ENCODE measurements around the gene ZNF248.
"Not testable (repeated sequence)": the region's sequence is repeated elsewhere in the genome, so short reads cannot be mapped to it uniquely, and the experiment has no call there.

Gene ZNF248

DNA sequence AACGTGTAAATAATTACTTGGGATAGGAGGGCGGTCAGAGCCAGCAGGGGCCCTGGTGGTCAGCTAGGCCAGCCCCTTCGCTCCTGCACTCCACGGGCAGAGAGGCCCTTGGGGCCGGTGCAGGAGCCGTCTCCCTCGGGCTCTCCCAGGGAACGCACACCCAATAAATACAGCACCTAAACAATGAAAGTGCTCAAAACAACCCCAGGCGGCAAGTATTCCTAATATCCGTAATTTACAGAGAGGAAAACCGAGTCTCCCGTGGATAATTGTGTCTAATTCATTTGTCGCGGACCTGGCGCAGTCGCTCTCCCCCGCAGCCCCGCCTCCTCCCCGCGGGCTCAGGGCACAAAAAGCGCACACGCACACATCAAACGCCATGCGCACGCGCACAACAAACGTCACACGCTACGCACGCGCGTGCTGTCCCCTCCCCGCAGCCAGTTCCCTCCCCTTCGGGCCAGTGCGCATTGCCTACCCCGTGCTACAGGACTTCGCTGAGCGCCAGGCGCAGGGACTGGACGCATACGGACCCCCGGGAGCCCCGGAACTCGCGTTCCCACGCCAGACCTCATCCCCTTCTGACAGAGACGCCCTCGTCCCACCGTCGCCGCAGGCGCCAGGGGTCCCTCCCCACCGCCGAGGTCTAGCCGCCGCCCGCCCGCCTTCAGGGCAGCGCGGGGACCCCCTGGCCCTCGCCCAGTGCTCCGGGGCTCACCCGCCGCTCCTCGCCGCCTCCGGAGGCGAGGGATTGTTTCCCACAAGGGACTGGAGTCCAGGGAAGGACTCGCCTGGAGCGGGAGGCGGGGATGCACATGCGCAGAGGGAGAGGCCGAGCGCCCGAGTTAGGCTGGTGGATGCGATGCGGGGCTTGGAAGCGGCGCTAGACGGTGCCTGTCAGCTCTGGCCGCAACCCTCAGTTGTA lies at the start of gene ZNF248:
TSS of gene ZNF248 (minus strand) at position 324 of the 925 bp plus-strand sequence. CDS start 1,300 bp downstream, outside the sequence.
- DNase-seq = peak; percentile 74 to 77

DNA sequence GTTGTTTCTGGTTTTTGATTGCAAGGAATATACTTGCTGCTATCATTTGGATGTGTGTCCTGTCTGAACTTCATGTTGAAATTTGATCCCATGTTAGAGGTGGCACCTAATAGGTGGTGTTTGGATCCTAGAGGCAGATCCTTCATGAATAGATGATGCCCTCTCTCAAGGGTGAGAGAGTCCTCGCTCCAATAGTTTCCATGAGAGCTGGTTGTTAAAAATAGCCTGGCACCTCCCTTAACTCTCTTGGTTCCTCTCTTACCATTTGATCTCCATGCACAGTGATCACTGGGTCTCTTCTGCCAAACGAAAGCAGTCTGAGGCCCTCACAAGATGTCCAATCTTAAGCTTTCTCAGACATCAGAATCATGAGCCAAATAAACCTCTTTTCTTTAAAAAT lies 49.0 kb upstream of the ZNF248 start:
- DNase-seq = no peak

DNA sequence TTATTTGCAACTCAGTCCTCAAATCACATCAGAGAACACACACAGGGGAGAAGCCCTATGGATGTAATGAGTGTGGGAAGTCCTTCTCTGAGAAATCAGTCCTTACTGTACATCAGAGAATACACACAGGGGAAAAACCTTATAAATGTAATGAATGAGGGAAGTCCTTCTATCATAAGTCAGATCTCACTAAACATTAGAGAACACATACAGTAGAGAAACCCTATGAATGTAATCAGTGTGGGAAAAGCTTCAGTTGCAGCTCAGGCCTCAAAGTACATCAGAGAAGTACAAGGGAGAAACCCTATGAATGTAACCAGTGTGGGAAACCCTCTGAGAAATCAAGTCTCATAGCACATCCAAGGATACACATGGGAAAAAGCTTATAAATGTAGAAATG lies 39.0 kb upstream of the ZNF248 start:
- DNase-seq = no peak

DNA sequence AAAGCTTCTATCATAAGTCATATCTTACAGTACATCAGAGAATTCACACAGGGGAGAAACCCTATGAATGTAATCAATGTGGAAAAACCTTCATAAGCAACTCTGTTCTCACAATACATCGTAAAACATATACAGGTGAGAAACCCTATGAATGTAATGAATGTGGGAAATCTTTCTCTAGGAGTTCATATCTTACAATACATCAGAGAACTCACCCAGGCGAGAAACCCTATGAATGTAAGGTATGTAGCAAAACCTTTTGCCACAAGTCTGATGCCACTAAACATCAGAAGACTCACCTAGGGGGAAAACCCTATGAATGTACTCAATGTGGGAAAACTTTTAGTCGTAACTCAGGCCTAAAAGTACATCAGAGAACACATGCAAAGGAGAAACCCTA lies 38.3 kb upstream of the ZNF248 start:
- DNase-seq = no peak

DNA sequence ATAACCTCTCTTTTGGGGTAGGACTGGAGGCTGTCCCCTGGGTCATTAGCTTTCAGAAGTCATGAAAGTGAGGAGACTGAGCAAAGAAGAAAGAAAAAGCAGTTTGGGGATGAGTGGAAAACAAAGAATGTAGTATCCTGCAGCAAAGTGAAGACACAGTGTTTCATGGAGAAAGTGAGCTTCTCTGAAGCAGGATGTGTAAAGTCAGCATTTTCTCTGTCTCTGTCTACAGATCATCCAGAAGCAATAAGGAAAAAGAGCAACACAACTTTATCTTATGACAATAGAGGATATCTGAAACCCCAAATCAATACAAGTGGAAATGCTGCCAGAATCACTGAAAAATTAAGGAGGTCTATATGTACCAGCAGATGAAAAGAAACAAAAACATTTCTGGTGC lies 28.4 kb upstream of the ZNF248 start:
- no peak for DNase-seq

DNA sequence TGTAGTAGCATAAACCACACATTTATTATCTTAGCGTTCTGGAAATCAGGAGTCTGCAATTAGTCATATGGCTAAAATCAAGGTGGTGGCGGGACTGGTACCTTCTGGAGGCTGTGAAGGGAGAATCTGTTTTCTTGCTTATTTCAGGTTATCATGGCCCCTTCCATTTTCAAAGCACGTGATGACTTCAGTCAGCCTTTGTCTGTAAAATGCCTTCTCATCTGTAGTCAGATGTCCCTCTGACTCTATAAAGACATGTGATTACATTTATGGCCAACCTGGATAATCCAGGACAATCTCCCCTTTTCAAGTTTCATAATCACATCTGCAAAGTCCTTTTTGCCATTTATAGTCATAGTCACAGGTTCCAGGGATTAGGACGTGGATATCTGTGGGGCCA lies 15.5 kb upstream of the ZNF248 start:
- DNase-seq = no peak

DNA sequence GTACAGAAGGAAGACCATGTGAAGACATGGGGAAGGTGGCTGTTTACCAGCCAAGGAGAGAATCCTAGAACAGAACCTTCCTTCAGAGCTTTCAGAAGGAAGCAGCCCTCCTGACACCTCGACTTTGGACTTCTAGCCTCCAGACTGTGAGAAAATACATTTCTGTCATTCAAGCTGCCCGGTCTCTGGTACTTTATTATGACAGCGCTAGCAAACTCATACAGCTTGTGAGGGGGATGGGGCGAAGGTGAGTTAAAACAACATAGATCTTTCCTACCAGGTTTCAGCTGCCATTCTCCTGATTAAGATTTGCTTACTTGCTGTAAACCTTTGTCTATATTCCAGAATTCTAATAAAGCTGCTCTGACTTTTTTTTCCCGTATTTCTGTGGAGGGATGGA lies 14.9 kb upstream of the ZNF248 start:
- DNase-seq = no peak

DNA sequence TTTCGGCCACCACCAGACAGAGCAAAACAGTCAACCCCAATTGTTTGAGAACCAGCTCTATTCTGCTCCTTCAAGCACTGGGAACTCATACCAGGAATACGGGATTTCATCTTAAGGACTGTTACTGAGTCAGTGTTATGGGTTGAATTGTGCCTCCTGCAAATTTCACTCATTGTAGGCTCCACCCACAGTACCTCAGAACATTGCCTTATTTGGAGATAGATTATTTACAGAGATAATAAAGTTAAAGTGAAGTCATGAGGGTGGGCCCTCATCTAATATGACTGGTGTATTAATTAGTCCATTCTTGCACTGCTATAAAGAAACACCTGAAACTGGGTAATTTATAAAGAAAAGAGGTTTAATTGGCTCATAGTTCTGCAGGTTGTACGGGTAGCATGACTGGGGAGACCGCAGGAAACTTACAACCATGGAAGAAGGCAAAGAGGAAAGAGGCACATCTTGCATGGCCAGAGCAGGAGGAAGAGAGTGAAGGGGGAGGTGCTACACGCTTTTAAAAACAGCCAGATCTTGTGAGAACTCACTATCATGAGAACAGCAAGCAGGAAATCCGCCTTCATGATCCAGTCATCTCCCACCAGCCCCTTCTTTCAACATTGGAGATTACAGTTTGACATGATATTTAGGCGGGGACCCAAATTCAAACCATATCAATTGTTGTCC lies 14.3 kb upstream of the ZNF248 start:
- DNase-seq = no peak

DNA sequence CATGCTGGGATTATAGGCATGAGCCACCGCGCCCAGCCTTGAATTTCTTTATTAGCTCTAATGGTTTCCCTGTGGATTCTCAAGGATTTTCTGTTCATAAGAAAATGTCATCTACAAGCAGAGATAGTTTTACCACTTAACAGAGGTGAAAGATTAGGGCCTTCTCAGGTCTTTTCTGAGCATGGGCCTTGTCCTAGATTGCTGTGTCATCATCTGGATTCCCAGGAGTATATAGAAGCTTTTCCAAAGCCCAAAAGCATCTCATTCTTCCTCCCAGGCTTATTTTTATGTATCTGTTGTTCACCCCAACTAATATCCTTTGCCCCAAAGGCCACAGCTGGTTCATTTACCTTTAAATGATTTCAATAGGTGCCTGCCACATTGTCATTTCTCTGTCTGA lies 13.7 kb upstream of the ZNF248 start:
- no peak for DNase-seq

DNA sequence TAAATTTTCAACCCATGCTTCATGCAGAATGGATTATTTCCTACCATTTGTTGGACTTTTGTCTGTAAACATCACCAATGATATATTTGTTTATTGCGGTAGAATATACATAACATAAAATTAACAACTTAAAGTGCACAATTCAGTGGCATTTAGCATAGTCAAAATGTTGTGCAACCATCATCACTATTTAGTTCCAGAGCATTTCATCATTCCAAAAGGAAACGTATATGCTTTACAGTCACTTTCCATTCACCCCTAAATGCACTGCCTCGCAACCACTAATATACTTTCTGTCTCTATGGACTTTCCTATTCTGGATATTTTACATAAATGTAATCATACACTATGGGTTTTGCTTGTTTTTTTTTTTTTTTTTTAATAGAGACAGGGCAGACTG lies 11.4 kb upstream of the ZNF248 start:
- no peak for DNase-seq

DNA sequence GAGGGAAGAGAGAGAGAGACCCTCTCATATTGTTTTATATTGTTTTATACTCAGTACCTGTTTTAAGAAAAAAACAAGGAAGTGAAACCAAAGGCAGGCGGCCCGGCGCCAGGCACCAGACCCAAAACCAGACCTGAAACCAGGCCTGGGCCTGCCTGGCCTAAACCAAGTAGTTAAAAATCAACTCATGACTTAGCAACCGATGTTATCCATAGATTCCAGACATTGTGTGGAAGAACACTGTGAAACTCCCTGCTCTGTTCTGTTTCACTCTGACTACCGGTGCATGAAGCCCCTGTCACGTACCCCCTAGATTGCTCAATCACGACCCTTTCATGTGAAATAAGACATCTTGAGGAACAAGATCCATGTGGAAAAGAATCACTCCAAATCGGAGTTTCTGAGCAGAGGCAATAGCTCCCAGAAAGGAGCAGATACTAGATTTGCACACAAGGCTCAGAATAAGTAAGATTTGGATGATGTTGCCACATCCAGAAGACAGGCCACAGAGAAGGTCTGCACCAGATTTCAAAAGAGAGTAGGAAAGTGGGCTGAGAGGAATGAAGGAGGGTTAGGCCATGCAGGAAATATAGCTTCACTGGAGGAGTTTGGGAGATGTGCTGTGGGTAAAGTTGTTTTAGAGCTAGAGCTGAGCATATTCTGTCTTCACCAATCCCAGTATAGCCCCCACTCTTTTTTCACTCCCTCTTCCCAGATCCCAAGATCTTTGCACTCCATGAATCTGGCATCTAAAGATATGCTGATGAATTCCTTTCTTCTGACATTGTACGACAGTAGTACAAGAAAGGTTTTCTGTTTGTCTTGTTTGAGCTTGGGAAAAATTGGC lies 8.8 kb upstream of the ZNF248 start:
- no peak for DNase-seq

DNA sequence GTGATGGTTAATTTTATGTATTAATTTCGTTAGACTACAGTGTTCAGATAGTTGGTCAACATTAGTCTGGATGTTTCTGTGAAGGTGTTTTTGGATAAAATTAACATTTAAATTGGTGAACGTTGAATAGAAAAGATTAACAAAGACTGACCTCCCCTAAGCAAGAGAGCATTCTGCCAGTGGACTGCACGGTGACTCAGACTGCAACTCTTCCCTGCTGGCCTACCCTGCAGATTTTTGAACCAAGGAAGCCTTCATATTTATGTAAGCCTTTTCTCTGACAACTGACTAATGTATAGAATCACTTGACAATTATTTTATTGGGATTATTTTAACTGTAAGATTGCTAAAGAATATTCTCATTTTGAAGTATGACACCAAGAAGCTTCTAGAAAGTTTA lies 7.9 kb upstream of the ZNF248 start:
- no peak for DNase-seq

DNA sequence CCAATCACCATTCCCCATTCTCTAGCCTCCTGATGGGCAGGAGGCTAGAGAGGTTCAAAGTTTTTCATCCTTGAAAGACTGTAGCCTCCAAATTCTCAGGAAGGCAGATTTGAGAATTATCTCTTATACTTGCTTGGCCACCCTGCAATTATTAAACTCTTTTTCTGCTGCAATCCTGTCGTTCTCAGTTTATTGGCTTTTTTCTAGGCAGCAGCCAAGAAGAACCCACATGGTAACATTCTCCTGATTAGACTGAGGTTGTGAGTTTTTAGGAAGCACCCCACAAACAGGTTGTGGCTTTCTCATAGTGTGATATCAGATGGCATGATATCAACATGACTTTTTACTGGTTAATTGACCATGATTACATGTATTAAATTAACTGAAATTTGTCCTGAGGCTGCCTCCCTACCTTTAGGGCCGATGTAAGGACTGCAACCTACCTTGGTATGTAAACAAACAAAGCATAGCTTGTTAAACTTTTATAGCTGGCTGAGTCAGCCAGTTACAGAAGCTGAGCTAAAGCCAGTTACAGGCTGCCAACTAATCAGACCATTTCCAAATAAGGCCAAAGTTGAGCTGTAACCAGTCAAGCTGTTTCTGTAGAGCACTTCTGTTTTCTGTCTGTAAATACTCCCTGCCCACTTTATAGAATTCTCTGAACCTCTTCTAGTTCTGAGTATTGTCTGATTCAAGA lies 3.2 kb upstream of the ZNF248 start:
- no peak for DNase-seq

DNA sequence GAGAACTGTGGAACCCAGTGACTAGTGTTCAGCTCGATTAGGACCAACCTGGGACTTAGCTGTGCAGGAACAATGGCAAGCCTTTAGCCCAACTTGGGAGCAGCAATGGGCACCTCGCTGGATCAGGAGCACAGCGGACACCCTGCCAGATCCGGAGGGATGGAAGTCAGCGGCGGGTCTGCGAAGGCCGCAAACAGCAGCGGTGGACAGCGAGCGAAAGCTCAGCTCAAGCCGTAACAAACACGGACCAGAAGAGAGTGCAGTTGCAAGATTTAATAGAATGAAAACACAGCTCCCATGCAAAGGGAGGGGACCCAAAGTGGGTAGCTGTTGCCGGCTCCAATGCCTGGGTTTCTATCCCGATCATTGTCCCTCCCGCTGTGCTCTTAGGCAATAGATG lies 1.9 kb upstream of the ZNF248 start:
- DNase-seq = not testable (repeated sequence)

DNA sequence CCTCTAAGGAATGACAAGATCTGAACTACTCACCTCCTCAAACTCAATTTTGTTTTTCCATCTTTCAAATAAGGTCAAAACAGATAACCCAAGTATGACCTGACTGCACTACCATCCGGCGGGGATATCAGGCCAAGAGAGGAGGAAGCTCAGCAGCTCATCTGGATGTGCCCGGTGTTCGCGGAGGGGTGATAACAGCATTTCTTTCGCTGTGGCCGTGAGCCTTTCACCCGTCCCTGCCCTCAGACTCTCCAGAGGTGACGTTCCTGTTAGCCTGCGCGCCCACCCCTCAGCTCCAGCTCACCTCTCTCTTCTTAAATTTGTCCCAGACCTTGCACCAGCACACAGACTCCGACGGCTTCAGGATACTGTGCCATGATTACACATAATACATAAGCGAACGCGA lies 526 bp downstream of the ZNF248 start:
- DNase-seq = no peak

DNA sequence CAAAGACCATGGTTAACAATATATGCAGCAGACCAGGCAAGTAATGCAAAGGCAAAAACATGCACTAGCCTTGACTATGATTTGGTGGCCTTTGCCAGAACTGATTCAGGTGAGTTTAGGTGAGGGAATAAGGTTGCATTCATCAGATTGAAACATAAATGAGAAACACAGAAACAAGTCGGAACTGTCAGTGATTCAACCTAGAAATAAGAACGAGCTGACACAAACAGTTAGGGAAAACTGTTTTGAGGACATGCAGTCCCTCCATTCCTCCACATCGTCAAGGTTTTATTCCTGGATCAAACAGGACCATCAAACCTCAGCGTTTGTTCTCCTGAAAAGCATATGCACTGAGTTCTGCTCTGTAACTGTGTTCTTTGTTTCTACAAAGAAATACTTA lies 1.8 kb downstream of the ZNF248 start:
- DNase-seq = no peak

DNA sequence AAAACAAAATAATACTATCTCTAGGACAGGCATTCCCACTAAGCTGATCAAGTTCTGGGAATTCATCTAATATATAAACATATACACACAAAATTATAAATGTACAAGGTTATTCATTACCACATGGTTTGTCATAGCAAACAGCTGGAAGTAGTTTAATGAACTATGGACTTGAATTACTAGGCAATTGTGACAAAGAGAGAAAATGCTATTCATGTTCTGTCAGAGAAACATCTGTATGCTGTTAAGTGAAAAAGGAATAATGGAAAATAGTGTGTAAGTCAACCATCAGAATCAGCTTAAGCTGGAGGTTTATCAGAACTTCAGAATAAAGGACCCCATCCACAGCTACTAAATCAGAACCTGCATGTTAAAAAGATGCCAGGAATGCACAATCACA lies 2.8 kb downstream of the ZNF248 start:
- DNase-seq = no peak

DNA sequence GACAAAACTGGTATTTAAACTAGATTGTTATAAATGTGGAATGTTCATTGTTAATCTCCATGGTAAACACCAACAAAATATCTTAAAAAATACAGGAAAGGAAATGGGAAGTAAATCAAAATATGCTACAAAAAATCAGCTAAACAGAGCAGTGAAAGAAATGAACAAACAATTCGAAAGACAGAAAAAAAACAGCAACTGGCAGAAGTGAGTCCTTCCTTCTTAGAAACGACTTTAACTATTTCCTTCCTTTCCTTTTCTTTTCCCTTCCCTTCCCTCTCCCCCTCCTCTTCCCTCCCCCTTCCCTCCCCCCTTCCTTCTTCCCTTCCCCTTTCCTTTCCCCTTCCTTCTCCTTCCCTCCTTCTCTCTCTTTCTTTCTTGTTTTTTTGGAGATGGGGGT lies 12.8 kb downstream of the ZNF248 start:
- no peak for DNase-seq

DNA sequence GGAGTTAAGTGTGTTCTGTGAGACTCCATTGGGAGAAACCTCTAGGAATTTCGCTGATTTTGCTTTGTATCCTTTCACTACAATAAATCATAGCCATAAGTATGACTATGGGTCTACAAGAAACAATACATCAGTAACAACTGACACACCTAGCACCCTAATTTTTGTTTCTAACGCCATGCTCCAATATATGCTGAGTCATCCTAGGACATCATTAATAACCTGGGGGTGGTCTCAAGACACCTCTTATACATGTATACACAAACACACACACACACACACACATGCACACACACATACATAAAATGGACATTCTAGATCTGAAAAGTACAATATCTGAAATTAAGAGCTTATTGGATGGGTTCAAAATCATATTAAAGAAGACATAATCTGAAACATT lies 18.2 kb downstream of the ZNF248 start:
- DNase-seq = no peak

DNA sequence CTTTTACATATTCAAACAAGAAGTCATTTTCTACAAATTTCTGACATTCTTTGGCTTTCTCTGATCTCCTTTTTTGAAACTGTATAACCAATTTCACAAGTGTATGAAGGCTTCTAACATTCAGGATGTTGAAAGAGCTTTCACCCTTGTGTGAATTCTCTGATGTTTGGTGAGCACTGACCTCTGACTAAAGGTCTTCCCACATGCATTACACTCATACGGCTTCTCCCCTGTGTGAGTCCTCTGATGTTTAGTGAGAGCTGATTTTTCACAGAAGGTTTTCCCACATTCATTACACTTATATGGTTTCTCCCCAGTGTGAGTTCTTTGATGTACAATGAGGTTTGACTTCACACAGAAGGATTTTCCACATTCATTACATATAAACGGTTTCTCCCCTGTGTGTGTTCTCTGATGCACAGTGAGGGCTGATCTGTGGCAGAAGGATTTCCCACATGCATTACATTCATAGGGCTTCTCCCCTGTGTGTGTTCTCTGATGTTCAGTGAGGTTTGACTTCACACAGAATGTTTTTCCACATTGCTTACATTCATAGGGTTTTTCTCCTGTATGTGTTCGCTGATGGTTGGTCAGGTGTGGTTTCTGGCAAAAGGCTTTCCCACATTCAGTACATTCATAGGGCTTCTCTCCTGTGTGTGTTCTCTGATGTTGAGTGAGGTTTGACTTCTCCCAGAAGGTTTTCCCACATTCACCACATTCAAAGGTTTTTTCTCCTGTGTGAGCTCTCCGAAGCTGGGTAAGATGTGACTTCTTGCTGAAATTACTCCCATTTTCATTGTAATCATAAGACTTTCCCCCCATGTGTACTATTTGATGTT lies 25.7 kb downstream of the ZNF248 start:
- no peak for DNase-seq

DNA sequence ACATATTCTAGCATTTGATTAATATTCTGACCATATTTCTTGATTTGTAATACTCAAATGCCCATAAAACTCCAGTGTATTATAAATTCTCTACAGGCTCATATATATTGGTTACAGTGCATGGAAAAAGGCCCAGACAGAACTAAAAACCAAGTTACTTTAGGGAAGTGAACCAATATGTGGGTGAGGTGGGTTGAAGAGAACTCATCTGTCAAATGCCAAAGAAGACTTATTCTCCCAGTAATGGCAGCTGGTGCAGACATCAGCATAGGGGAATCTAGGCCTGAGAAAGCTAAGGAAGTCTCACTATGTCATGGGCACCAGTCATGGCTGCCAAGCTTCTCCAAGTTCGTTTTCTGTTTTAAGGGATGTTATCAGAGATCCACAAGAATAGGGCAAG lies 30.6 kb downstream of the ZNF248 start:
- no peak for DNase-seq

DNA sequence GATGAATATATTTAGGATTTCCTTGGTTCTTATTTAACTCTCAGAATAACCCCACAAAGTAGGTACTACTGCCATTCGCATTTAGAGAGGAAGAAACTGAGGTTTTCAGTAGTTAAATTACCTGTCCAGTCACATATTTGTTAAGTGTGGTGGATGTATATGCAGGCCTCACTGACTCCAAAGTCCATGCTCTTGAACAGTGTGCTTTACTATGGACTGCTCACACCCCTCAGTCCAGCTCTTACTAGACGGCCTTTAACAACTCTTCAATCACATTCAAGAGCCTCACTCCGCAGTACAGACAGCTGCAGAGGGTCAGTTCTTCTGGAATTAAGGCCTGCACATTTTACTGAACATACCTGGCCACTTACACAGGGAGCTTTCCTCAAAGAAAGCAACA lies 36.2 kb downstream of the ZNF248 start:
- DNase-seq = no peak
